Vagina (tissue), 2 donors: ENCODE measurements around the gene TIMELESS.

ENCODE experiments used
- POLR2A ChIP-seq, 2 donors: fragments of 450-650 bp; IDR thresholded peaks; one replicate each; pipeline ENCODE4 v1.6.1; 2017; ENCODE audit warnings: antibody characterized with exemption in 2 of 2, mild to moderate bottlenecking in 2 of 2, moderate library complexity in 2 of 2
- POLR2AphosphoS5 ChIP-seq, 2 donors: sonication (generic); formaldehyde crosslinking; IDR thresholded peaks; one replicate each; pipeline ENCODE4 v1.9.0; 2017; ENCODE audit warnings: antibody characterized with exemption in 2 of 2, mild to moderate bottlenecking in 2 of 2, low read depth in 1 of 2; ENCODE audit not compliant: insufficient read depth in 1 of 2
- TF ChIP-seq, protein P1 (sequence below), 3 experiments: fragments of 450-650 bp in 2 of 3; fragments of 200-600 bp in 1 of 3; sonication (generic) in 1 of 3; IDR thresholded peaks; one replicate each; pipeline ENCODE4 v1.5.1; 2017 to 2019; ENCODE audit warnings: antibody characterized with exemption in 3 of 3, mild to moderate bottlenecking in 2 of 3, moderate library complexity in 2 of 3

DNA sequence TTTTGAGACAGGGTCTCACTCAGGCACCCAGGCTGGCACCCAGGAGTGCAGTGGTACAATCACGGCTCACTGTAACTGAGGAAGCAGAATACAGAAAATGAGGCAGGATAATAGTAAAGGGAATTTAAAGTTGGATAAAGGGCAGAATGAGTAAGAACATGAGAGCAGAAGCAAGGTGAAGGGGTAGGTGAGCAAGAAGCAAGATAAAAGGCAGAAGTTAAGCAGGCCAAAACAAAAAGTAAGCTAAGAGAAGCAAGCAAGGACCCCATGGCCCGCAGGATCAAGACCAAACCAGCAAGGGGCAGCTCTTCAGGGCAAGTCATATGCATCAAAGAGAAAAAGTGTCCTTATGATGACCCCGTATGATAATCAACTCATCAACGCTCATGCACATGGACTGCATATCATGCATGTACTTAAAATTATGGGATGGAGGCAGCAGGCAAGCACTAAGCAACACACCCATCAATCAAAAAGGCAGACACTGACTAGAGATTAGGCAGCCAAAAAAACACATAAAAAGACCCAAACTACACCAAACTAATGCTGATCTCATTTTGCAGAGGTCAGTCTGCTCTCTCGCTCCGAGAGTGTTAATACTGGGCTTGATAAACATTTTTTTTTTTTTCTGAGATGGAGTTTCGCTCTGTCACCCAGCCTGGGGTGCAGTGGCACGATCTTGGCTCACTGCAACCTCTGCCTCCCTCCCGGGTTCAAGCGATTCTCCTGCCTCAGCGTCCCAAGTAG, 11.6 kb downstream of the TIMELESS start:
- TF ChIP-seq, protein P1, sequence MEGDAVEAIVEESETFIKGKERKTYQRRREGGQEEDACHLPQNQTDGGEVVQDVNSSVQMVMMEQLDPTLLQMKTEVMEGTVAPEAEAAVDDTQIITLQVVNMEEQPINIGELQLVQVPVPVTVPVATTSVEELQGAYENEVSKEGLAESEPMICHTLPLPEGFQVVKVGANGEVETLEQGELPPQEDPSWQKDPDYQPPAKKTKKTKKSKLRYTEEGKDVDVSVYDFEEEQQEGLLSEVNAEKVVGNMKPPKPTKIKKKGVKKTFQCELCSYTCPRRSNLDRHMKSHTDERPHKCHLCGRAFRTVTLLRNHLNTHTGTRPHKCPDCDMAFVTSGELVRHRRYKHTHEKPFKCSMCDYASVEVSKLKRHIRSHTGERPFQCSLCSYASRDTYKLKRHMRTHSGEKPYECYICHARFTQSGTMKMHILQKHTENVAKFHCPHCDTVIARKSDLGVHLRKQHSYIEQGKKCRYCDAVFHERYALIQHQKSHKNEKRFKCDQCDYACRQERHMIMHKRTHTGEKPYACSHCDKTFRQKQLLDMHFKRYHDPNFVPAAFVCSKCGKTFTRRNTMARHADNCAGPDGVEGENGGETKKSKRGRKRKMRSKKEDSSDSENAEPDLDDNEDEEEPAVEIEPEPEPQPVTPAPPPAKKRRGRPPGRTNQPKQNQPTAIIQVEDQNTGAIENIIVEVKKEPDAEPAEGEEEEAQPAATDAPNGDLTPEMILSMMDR (IDR thresholded peaks at IDR 0.05) = no peak
- TF ChIP-seq POLR2A (IDR thresholded peaks at IDR 0.05) (no peak), POLR2AphosphoS5 (IDR thresholded peaks at IDR 0.05; ENCODE audit: insufficient read depth in 1 of 2, low read depth in 1 of 2) (no peak)
